WTC11 (cell line): ENCODE data around the gene SETD1B. TPM values are rescaled to one million over a fixed set of nuclear protein-coding genes. Genes with fewer than 3 reads are reported as not detected.
A peak's percentile ranks its signal among the peaks of the same experiment; 100 is the strongest.

Experiments used
- ATAC-seq: fragments of 200-7000 bp; cut with Tn5 transposase; 2 replicates; pipeline ENCODE4 v1.10.0; 2021; ENCODE audit warnings: mild to moderate bottlenecking, moderate library complexity
- CTCF ChIA-PET: fragments of 300-600 bp; sonication (Branson Sonifier 250); formaldehyde crosslinking; loops from one replicate; lab custom pipeline; 2021; ENCODE audit warnings: antibody characterized with exemption; lab: Charles Lee
- POLR2A ChIA-PET: fragments of 350-600 bp; sonication (Branson Sonifier 250); formaldehyde crosslinking; loops from one replicate; lab custom pipeline; 2021; ENCODE audit warnings: antibody characterized with exemption; lab: Charles Lee
- DNase-seq: peaks from one replicate; pipeline ENCODE4 v3.0.0; 2021; ENCODE audit warnings: low spot score
- H3K27ac Mint-ChIP-seq: 2 replicates; pipeline ENCODE4 v1.8.0; 2021; ENCODE audit warnings: mixed read lengths
- H3K27me3 Mint-ChIP-seq: 2 replicates; pipeline ENCODE4 v1.8.0; 2021; ENCODE audit warnings: low read depth, mild to moderate bottlenecking, moderate library complexity, mixed read lengths
- H3K36me3 Mint-ChIP-seq: 2 replicates; pipeline ENCODE4 v1.8.0; 2021; ENCODE audit warnings: mixed read lengths
- H3K4me1 Mint-ChIP-seq: 2 replicates; pipeline ENCODE4 v1.8.0; 2022; ENCODE audit warnings: mixed read lengths
- H3K4me3 Mint-ChIP-seq: 2 replicates; pipeline ENCODE4 v1.8.0; 2021; ENCODE audit warnings: mild to moderate bottlenecking, moderate library complexity, mixed read lengths
- H3K9me3 Mint-ChIP-seq: 2 replicates; pipeline ENCODE4 v1.8.0; 2021; ENCODE audit warnings: mixed read lengths
- ATF1 ChIP-seq: sonication (generic); formaldehyde crosslinking; IDR thresholded peaks from 2 replicates; pipeline ENCODE4 v1.8.1; 2023; ENCODE audit warnings: mild to moderate bottlenecking, moderate library complexity, missing genetic modification reagents
- CREM ChIP-seq: sonication (generic); formaldehyde crosslinking; IDR thresholded peaks from 2 replicates; pipeline ENCODE4 v1.8.1; 2022; ENCODE audit warnings: mild to moderate bottlenecking, missing genetic modification reagents, moderate library complexity
- EMX1 ChIP-seq: fragments of 250-450 bp; sonication (Bioruptor Pico); IDR thresholded peaks from 2 replicates; pipeline ENCODE4 v1.8.0; 2021; ENCODE audit warnings: mild to moderate bottlenecking
- KAT7 ChIP-seq: sonication (generic); formaldehyde crosslinking; IDR thresholded peaks from 2 replicates; pipeline ENCODE4 v1.8.1; 2023; ENCODE audit warnings: missing genetic modification reagents, mild to moderate bottlenecking, borderline replicate concordance
- NFE2L1 ChIP-seq: sonication (generic); formaldehyde crosslinking; IDR thresholded peaks from 2 replicates; pipeline ENCODE4 v1.8.1; 2023; ENCODE audit warnings: missing genetic modification reagents
- NR1H2 ChIP-seq: sonication (generic); formaldehyde crosslinking; IDR thresholded peaks from 2 replicates; pipeline ENCODE4 v1.9.0; 2021; ENCODE audit warnings: mild to moderate bottlenecking, moderate library complexity, missing genetic modification reagents
- RORB ChIP-seq: fragments of 250-450 bp; sonication (Bioruptor Pico); IDR thresholded peaks from 2 replicates; pipeline ENCODE4 v1.9.0; 2021; ENCODE audit warnings: mild to moderate bottlenecking
- SMAD3 ChIP-seq: sonication (generic); formaldehyde crosslinking; IDR thresholded peaks from 2 replicates; pipeline ENCODE4 v1.8.0; 2022; ENCODE audit warnings: missing genetic modification reagents, mild to moderate bottlenecking, borderline replicate concordance
- TCF7 ChIP-seq: sonication (generic); formaldehyde crosslinking; IDR thresholded peaks from 2 replicates; pipeline ENCODE4 v1.8.0; 2022; ENCODE audit warnings: mild to moderate bottlenecking, low read depth, missing genetic modification reagents, moderate library complexity
- TEAD4 ChIP-seq: sonication (generic); formaldehyde crosslinking; IDR thresholded peaks from 2 replicates; pipeline ENCODE4 v1.8.0; 2022; ENCODE audit warnings: mild to moderate bottlenecking, missing genetic modification reagents
- ZNF317 ChIP-seq: sonication (generic); formaldehyde crosslinking; IDR thresholded peaks from 2 replicates; pipeline ENCODE4 v1.8.1; 2023; ENCODE audit warnings: low read depth, mild to moderate bottlenecking, moderate library complexity, missing genetic modification reagents, borderline replicate concordance
- ZNF396 ChIP-seq: fragments of 250-450 bp; sonication (Bioruptor Pico); IDR thresholded peaks from 2 replicates; pipeline ENCODE4 v1.8.0; 2021; ENCODE audit warnings: mild to moderate bottlenecking, moderate library complexity, borderline replicate concordance
- ZNF416 ChIP-seq: fragments of 250-450 bp; sonication (Bioruptor Pico); IDR thresholded peaks from 2 replicates; pipeline ENCODE4 v1.9.0; 2021; ENCODE audit warnings: mild to moderate bottlenecking, inconsistent platforms
- ZNF423 ChIP-seq: fragments of 250-450 bp; sonication (Bioruptor Pico); IDR thresholded peaks from 2 replicates; pipeline ENCODE4 v2.1.2; 2022; ENCODE audit warnings: mild to moderate bottlenecking, moderate library complexity
- total RNA-seq: library from RNA; stranded (reverse); gene quantifications from 3 replicates; pipeline ENCODE4 v1.2.3, GENCODE V29; 2021
- TF ChIP-seq, protein P1 (sequence below): sonication (generic); formaldehyde crosslinking; conservative IDR thresholded peaks from 2 replicates; pipeline ENCODE4 v1.8.1; 2022; ENCODE audit warnings: mild to moderate bottlenecking, missing genetic modification reagents
- TF ChIP-seq, protein P2 (sequence below): sonication (generic); formaldehyde crosslinking; IDR thresholded peaks from 2 replicates; pipeline ENCODE4 v1.8.0; 2022; ENCODE audit warnings: missing genetic modification reagents

The SETD1B gene
- total RNA-seq, 1 experiment from 2014 or later, result 19.5 TPM

DNA sequence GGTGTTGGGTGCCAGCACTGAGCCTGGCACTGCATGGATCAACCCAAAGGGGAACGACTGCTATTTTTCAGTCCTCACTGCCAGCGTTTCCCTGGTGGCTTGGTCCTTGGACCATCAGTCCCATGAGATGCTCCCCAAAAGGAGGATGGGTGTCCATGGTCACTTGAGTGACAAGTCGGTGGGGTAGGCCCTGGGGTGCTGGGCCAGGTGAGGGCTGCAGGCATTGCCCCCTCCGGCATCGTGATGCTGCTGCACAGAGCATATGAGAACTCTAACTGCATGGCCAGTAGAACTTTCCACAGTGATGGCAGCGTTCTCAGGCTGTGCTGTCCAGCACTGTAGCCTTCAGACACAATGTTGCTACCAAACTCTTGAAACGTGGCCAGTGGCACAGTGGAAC, 16.2 kb downstream of the SETD1B start:
- peaks cover 23% of the 10 kb centered on the region for H3K36me3 Mint-ChIP-seq
- H3K4me1 Mint-ChIP-seq, result no peaks in the 10 kb centered on the region
- POLR2A ChIA-PET, result no interaction called here
- no peak overlapping the region for H3K4me3 Mint-ChIP-seq
- TF ChIP-seq ZNF396 (CRISPR knock-in tag) (no peak), EMX1 (CRISPR knock-in tag) (no peak), KAT7 (CRISPR knock-in tag) (no peak), ZNF317 (no peak), ATF1 (CRISPR knock-in tag) (no peak), RORB (CRISPR knock-in tag) (no peak), NR1H2 (no peak)
- DNase-seq, result no peak
- CTCF ChIA-PET, result interaction anchor here (1.4 kb wide), 1 partner anchor 26 kb away, joined by 5 read pairs; no protein-coding TSS in a partner anchor
- H3K27me3 Mint-ChIP-seq, result no peaks in the 10 kb centered on the region
- no peak for ATAC-seq
- H3K27ac Mint-ChIP-seq, result no peak overlapping the region
- no peaks in the 10 kb centered on the region for H3K9me3 Mint-ChIP-seq

DNA sequence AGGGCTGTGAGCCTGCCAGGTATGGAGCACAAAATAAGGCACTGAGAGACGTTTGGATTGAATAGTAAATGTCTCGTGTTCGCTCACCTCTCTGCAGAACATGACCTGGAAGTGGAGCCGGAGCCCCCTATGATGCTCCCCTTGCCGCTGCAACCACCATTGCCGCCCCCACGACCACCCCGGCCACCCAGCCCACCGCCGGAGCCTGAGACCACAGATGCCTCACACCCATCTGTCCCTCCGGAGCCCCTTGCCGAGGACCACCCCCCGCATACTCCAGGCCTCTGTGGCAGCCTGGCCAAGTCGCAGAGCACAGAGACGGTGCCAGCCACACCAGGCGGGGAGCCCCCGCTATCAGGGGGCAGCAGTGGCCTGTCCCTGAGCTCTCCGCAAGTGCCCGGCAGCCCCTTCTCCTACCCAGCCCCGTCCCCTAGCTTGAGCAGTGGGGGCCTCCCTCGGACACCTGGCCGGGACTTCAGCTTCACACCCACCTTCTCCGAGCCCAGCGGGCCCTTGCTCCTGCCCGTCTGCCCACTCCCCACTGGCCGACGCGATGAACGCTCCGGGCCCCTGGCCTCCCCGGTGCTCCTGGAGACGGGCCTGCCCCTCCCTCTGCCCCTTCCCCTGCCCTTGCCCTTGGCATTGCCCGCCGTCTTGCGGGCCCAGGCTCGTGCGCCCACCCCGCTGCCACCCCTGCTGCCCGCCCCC, 18.7 kb downstream of the SETD1B start:
- Mint-ChIP-seq H3K27ac (no peak overlapping the region), H3K4me1 (no peaks in the 10 kb centered on the region), H3K36me3 (peaks cover 19% of the 10 kb centered on the region), H3K4me3 (no peak overlapping the region), H3K27me3 (no peaks in the 10 kb centered on the region), H3K9me3 (no peaks in the 10 kb centered on the region)
- TF ChIP-seq NFE2L1 (CRISPR knock-in tag) (no peak), TCF7 (no peak), SMAD3 (CRISPR knock-in tag) (no peak), ZNF416 (CRISPR knock-in tag) (no peak), ZNF423 (CRISPR knock-in tag) (no peak)
- TF ChIP-seq, protein P1, sequence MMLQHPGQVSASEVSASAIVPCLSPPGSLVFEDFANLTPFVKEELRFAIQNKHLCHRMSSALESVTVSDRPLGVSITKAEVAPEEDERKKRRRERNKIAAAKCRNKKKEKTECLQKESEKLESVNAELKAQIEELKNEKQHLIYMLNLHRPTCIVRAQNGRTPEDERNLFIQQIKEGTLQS (CRISPR knock-in tag), result no peak
- TF ChIP-seq, protein P2, sequence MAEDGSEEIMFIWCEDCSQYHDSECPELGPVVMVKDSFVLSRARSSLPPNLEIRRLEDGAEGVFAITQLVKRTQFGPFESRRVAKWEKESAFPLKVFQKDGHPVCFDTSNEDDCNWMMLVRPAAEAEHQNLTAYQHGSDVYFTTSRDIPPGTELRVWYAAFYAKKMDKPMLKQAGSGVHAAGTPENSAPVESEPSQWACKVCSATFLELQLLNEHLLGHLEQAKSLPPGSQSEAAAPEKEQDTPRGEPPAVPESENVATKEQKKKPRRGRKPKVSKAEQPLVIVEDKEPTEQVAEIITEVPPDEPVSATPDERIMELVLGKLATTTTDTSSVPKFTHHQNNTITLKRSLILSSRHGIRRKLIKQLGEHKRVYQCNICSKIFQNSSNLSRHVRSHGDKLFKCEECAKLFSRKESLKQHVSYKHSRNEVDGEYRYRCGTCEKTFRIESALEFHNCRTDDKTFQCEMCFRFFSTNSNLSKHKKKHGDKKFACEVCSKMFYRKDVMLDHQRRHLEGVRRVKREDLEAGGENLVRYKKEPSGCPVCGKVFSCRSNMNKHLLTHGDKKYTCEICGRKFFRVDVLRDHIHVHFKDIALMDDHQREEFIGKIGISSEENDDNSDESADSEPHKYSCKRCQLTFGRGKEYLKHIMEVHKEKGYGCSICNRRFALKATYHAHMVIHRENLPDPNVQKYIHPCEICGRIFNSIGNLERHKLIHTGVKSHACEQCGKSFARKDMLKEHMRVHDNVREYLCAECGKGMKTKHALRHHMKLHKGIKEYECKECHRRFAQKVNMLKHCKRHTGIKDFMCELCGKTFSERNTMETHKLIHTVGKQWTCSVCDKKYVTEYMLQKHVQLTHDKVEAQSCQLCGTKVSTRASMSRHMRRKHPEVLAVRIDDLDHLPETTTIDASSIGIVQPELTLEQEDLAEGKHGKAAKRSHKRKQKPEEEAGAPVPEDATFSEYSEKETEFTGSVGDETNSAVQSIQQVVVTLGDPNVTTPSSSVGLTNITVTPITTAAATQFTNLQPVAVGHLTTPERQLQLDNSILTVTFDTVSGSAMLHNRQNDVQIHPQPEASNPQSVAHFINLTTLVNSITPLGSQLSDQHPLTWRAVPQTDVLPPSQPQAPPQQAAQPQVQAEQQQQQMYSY (CRISPR knock-in tag), result no peak
- DNase-seq (no peak), ATAC-seq (no peak)
- ChIA-PET CTCF (interaction anchor here (2.2 kb wide), 2 partner anchors 10 to 28 kb away, joined by 10 to 11 read pairs; partner anchors contain the start of gene RHOF), POLR2A (no interaction called here)

DNA sequence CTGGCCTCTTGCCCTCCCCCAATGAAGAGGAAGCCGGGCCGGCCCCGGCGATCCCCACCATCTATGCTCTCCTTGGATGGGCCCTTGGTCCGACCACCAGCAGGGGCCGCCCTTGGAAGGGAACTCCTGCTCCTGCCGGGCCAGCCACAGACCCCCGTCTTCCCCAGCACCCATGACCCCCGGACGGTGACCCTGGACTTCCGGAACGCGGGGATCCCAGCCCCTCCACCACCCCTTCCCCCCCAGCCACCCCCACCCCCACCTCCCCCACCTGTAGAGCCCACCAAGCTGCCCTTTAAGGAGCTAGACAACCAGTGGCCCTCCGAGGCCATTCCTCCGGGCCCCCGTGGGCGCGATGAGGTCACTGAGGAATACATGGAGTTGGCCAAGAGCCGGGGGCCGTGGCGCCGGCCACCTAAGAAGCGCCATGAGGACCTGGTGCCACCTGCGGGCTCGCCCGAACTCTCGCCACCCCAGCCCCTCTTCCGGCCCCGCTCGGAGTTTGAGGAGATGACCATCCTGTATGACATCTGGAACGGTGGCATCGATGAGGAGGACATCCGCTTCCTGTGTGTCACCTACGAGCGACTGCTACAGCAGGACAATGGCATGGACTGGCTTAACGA, 19.4 kb downstream of the SETD1B start:
- no peak overlapping the region for H3K27ac Mint-ChIP-seq
- no peak for TF ChIP-seq TEAD4 (CRISPR knock-in tag)
- no peak for TF ChIP-seq CREM (CRISPR knock-in tag)
- TF ChIP-seq, all 79 proteins: peak for 0
- Mint-ChIP-seq H3K9me3 (no peaks in the 10 kb centered on the region), H3K4me1 (no peaks in the 10 kb centered on the region), H3K27me3 (no peaks in the 10 kb centered on the region), H3K4me3 (no peak overlapping the region), H3K36me3 (peaks cover 14% of the 10 kb centered on the region)
- ATAC-seq, result peak; percentile 48; the same call in 1 of the 2 replicates
- CTCF ChIA-PET, result interaction anchor here (0.6 to 2.3 kb wide), 5 partner anchors 11 to 70 kb away, joined by 3 to 14 read pairs (median 10); partner anchors contain the start of gene RHOF
- POLR2A ChIA-PET, result no interaction called here
- no peak for DNase-seq
